Effector CD8-positive, alpha-beta T cell (primary cell): ENCODE results near the gene GRB10.
"Not testable (repeated sequence)": the region's sequence is repeated elsewhere in the genome, so short reads cannot be mapped to it uniquely, and the experiment has no call there.

Experiments used
- DNase-seq: peaks from one replicate; lab custom pipeline; 2025; lab: John Stamatoyannopoulos, UW

GRB10 gene

DNA sequence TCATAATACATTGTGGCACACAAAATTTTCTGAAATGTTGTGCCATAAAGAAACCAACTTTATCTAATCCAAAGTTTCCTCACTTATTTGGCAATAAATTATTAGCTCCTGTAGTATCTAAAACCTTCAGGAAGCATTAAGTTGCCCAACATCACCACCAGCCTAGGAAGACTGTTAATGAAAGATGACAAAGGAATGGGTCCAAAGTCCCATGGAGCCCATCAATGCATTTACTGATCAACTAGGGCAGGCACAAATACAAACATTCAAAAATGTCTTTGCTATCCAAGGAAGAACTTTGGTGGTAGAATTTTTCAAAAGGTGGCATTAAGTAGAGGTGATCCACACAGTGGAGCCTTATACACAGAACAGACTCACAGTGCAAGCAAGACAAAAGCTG is 4.5 kb downstream of the GRB10 start:
- DNase-seq = no peak

DNA sequence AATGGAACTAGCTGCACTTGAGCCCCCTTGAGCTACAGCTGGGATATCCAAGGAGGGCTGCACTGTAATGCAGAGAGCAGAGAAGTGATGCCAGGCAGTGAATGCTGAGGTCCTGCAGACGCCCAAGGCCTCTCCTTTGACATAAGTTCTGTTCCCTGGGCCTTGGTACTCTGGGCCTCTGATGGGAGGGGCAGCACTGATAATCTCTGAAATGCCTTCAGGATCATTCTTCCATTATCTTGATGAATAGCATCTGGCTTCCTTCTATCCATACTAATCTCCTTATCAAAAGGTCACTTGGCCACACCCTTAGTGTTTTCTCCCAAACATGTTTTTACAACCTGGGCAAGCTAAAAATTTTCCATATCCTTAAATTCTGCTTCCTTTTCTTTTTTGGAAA is 6.9 kb downstream of the GRB10 start:
- no peak for DNase-seq

DNA sequence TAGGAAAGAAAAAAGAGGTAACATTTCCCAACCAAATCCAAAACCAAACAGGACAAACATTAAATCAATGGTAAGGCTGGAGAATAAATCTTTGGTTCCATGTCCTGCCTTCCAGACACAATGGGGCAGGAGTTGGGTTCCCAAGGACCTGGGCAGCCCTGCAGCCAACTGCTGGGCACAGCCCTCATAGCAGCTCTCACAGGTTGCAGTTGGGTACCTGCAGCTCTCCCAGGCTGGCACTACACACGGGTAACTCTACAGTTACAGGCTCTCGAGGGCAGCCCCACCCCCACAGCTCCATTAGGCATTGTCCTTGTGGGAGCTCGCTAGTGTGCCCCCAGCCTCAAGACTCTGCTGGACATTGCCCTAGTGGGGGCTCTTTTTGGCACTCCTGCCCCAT is 7.5 kb downstream of the GRB10 start:
- no peak for DNase-seq

DNA sequence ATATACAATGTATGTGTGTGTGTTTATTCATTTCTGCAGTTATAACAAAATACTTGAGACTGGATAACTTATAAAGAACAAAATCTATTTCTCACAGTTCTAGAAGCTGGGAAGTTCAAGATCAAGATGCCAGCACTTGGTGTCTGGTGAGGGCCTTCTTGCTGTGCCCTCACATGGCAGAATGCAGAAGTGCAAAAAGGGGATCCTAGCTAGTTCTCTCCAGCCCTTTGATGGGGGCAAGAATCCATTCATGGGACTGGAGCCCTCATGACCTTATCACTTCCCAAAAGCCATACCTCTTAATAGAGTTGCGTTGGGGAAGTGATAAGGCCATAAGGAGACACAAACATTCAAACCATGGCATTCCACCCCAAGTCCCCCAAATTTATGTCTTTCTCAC is 8.4 kb downstream of the GRB10 start:
- DNase-seq = no peak

DNA sequence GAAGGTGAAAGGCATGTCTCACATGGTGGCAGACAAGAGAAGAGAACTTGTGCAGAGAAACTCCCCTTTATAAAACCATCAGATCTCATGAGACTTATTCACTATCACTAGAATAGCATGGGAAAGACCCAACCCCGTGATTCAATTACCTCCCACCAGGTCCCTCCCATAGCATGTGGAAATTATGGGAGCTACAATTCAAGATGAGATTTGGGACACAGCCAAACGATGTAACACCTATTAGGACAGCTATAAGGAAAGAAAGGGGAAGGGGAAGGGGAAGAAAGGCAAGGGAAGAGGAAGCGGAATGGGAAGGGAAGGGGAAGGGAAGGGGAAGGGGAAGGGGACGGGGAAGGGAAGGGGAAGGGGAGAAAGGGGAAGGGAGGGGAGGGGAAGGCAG is 9.6 kb downstream of the GRB10 start:
- not testable (repeated sequence) for DNase-seq

DNA sequence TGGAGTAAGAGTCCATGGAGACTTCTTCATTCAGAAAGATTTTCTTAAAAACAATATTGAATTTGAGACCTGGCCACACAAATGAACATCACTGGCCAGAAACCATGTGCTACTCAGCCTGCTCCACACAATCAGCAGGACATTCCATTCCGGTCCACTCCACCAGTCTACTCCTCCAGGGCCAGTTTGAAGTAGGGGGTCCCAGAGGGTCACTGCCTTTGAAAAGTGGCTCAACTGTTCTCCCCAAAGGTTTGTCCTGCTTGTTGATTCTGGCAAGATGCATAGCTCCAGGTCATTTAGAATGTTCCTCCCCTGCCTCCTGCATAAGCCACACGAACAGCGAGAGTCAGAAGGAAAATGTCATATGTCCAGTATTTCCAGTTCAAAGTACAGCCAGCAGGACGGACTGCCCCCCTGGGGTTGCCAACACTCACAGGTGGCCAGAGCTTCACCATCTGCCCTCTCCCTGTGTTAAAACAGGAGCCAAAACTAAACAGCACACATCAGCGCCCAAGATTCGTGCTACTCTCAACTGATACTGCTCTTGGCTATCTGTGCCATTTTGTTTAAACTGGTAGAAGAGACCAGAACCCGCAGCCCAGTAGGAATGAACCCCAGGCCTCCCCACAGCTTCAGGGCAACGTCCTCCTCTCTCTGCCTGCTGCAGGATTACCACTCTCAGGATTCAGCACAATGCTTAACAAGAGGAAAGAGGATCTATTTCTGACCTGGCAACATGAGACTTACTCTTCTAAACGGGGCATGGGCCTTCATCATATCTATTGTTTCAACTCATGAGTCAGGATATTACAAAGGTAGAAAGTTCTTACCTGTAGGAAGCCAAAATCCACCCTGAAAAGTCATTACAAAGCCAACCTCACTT is 11.3 kb downstream of the GRB10 start:
- DNase-seq = no peak

DNA sequence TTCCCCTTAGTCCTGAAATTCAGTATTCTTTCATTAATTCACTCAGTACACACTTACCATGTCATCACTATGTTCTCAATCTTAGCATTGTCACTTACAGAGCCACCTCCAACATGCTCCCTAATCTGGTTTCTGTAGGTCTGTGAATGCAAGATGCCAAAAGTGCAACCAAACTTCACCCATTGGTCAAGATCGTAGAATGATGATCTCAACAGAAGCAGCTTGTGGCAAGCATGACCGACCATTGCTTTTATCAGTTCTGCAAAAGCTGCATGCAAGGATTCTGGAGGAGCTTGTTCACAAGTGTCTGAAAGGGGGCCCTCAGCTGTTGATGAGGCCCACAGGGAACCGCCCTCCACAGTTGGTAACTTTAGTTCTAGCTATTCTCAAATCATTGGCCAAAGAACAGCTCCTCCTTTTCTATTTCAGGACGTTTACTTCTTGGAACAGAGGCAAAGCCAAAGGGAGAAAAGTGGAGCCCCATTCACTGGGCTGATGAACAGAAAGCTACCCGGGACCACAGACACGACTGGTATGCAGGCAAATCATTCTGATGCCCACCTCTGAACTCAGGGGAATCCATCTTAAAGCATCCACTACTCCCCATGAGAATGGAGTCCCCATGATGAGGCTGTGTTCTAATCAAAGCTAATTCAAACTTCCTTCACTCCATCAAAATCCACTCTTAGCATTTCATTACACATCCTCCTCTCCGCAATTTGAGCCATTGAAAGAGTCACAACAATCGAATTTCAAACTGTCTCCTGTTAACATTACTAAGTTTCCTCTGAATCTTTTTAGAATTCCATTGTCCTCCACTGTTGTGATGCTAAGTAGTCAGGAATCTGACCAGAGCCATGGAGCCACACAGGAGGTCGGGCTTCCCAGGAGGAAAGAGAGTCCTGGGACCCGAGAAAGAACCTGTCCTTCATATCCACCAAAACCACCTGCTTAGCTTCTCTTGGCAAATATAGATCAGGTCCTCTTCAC is 13.9 kb downstream of the GRB10 start:
- no peak for DNase-seq

DNA sequence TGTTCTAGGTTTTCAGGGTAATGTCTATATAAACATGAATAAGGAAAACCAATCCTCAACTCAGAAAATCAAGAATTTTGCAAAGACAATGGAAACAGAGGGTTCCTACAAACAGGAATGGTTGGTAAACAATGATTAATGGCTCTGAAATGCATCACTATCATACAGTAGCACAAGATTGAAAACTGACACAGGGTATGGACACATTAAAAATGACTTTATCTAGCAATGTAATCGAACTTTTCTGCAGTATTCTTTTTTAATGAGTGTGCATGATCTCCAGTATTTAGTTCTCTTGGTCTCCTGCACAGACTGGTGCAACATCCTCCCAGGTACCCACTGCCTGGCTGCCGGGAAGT is 15.9 kb downstream of the GRB10 start:
- no peak for DNase-seq

DNA sequence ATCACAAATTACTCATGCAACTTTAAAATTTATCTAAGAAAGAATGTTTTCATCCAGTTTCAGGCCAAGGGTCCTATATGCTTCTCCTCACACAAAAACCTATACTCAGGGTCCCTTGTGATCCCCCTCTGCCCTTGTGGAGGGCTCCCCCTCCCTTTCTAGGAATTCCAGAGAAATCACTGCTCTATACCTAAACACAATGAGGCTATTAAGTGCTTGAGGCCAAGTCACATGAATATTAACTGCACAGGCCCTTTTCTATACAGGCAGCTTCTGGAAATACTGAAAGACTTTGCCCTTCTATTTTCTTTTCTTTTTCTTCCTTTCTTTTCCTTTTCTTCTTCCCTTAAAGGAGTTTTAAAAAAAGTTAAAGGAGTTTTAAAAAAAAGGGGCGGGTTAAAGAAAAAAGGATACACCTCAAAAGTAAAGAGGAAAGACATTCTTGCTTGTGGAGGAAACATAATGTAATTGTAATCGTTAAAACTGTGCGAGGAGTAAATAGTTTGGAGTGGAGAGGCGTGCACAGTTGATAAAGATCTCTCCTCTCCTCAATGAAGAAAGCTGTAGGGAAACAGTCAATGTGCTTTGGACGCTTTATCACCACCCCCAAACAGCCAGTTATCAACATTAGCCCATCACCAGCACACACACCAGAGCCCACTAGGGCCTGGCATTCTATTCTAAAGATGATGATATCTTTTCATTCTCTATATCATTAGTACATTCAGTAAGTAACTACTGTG is 16.4 kb downstream of the GRB10 start:
- no peak for DNase-seq

DNA sequence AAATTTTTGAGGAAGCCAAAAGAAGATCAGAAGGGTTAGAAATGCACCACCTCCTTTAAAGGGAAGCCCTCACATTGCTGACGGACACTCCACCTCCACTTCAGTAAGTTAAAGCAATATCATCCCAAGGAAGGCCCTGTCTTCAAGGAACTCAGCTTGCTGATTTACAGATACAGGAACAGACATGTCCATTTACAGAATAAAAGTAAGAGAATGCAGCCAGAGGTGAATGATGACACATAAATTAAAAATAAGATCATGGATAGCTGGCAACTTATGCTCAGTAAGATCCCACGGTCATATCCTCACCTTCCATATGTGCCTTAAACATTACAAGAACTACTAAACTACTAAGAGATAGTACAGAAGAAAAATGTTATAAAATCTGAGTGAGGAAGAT is 20.4 kb downstream of the GRB10 start:
- no peak for DNase-seq

DNA sequence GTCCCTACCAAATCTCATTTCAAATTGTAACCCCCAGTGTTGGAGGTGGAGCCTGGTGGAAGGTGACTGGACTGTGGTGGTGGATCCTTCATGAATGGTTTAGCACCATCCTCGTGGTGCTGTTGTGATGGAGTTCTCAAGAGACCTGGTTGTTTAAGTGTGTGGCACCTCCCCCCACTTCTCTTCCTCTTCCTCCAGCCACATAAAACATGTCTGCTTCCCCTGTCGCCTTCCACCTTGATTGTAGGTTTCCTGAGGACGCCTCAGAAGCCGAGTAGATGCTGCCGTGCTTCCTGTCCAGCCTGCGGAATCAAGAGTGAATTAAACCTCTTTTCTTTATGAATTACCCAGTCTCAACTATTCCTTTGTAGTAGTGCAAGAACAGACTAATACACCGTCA is 21.0 kb downstream of the GRB10 start:
- DNase-seq = no peak

DNA sequence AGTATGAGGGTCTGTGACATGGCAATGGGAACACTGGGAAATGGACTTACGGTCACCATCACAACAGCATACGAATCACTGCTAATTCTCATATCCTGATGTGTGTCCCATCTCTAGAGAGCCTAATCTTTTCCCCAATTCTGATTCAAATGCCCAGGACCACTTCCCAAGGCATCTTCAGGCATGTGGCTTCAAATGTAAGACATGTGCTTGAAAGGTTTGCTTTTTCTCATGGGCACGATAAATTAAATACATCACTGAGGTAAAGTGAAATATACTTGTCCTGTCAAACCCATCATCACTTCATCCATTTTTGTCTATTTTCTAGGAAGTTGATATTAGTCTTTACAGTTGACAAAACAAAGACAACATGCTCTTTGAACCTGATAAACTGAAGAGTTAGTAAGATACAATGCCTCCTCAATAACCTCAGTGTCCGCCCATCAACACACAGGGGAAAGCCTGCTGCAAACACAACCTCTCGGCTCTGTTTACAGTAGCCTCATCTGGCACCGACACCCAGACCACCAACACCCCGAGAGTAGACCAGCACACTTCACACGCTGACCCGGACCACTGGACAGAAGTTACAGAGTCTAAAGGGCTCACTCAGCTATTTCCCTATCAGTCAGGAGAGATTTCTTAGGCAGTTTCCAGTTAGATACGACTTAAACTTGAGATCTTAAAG is 24.8 kb downstream of the GRB10 start:
- DNase-seq = no peak

DNA sequence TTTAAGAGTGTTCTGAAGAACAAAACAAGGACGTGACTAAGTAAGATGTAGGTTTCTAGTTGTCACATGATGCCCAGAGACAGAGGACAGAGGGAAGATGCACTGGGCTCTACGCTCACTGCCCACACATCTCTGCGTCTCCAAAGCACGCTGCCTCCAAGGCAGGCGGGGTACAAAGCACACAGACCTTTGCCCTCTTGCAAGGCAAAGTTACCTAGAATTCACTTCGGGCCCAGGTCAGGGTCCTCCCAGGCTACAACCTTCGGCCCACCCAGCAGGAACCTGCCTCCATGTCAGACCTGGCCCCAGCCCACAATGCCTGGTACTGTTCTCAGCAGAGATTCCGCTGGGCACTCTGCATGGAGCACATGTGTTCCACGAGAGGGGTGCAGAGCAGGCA is 26.5 kb downstream of the GRB10 start:
- no peak for DNase-seq

DNA sequence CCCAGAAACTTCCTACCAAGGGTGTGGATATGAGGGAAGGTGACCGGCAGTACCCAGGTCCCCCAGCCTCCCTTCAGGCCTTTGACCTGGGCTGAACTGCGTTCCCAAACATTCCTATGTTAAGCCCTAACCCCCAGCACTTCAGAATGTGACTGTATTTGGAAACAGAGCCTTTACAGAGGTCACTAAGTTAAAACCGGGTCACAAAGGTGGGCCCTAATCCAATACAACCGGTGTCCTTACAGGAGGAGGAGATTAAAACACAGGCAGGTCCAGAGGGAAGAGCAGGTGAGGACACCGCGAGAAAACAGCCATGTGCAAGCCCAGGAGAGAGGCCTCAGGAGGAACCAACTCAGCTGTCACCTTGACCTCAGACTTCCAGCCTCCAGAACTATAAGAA is 28.0 kb downstream of the GRB10 start:
- DNase-seq = no peak

DNA sequence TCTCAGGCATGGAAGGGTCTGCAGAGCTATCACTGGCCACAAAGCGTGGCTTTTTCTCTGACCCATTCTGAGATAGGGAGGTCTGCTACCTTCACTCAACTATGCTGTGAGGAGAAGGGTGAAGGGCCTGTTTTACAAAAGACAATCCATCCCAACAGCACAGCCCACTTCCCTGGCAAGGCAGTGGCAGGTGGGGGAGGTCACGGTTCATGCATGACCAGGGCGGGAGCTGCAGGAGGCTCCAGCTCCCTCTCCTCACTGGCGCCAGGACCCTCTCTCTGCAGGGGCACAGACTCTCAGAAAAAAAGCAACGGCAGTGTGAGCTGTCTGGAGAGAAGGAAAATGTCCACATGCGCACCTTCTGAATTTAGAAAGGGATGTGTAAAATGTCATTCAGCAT is 28.5 kb downstream of the GRB10 start:
- DNase-seq = no peak

DNA sequence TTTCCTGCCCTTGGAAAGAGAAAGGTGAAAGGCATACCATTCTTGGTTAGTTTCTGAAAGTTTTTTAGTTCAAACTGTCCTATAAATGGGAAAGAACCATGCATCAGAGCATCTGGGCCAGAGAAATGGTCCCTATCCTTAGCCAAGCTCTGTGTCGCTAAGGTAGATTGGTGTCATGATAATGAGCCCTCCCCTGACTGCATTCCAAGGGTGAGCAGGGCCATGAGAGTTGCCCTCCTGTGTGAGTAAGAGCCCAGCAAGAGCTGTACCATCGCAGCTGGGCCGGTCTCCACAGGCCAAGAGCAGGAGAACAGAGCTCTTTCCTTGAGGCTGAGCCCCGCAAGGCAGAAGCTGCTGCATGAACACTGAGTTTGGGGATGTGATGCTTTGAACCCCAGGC is 30.3 kb downstream of the GRB10 start:
- DNase-seq = no peak

DNA sequence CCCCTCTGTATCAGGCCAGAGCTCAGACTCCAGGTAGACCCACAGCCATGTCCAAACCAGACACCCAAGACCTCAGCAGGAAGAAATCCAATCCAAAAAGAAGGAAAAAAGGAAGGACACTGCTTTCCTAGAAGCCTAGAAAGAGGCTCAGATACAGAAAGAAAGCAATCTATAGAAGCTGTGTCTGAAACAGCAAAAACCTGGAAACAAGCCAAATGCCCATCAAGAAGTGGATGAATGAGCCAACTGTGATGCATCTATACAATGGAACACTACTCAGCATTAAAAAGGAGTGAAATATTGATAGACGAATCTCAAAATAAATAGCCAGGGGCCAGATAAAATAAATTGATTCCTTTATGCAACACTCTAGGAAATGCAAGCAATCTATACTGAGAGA is 31.6 kb downstream of the GRB10 start:
- no peak for DNase-seq

DNA sequence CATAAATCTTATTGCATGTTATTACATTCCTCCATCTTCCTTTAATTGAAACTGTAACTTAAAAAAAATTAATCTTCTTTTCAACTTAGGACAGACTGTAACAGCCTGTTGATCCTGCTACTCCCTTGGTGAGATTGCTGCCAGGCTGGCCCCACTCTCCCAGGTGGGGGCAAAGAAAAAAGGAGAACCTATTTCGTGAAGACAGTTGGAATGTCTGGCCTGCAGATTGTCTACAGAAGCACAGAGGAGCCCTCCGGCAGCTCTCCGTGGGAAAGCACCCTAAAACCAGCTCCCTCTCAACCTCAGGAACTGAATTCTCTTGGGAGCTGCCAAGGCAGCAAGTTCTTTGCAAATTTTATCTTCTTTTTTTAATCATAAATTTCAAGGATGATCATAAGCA is 32.8 kb downstream of the GRB10 start:
- no peak for DNase-seq

DNA sequence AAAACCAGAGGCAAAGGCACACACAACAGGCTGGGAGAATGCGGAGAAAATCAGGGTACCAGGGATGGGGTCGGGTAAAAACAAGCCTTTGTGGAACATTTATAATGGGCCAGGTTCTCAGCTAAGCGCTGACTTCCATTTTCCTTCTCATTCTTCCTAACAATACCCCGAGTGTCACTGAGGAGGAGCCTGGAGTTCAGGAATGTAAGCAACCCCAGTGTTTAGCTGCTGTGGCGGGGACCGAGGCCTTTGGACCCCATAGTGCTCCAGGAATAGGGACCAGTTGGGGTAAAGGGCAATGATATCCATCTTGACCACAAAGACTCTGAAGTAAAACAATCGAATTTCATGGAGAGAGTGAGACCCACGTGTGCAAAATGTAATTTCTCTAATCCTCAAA is 34.2 kb downstream of the GRB10 start:
- no peak for DNase-seq

DNA sequence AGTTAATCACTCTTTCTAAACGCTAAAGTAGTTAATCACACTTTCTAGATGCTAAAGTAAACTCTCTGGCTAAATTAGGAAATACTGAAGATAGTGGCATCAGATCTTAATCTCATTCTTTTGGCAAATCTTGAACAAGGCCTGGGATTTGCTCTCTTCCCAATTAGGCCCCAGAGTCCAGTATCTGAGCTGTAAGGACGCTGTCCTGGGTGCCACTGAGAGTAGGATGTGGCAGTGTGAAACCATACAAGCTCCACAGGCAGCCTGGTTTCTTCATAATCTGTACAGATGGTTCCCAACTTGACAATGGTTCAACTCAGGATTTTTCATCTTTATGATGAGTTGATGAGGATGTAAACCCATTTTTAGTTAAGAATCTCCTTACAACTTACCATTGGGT is 36.9 kb downstream of the GRB10 start:
- DNase-seq = no peak

DNA sequence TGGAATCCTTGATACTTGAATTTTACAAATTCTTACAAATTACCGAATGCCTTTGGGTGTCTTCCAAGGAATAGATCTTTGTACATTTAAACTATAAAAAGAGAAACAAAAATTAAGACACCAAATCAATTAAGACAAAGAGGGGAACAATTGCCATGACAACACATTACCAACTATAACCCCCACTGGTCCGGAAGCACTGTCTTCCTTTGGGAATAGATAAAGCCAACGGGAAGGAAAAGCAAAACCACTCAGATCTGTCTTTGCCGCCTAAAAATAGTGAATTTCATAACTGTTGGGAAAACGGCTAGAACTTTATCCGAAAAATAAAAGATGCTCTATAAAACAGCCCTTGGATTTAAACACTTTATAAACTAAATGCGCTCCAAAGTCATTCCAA is 37.4 kb downstream of the GRB10 start:
- DNase-seq = no peak

DNA sequence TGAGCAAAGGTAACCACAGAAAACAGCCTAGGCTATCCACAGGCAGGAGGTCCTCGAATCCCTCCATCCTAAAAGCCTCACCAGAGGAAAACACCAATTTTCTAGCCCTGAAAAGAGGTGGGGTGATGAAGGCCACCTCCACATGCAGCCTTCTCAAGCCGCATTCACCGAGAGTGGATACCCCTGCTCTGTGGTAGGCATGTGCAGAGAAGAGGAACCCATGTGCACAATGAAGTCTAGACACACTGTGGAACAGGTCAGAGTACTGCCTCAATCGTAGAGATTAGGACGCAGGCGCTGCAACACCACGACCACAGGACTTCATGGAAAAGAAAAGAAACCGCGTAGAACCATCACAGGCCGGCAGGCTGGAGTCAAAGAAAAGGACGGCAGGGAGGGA is 38.8 kb downstream of the GRB10 start:
- no peak for DNase-seq
